B cell (primary cell): ENCODE measurements around the gene RNF4. TPM values are rescaled to one million over a fixed set of nuclear protein-coding genes. Genes with fewer than 3 reads are reported as not detected.

Experiments used
- ATAC-seq: fragments of 200-7000 bp; cut with Tn5 transposase; one replicate; pipeline ENCODE4 v1.10.0; 2021; ENCODE audit warnings: low read depth, mild to moderate bottlenecking, moderate number of reproducible peaks, moderate library complexity
- CTCF ChIA-PET: fragments of 350-600 bp; sonication (Branson Sonifier 250); formaldehyde crosslinking; loops from one replicate; lab custom pipeline; 2021; ENCODE audit warnings: antibody characterized with exemption, inconsistent platforms; lab: Charles Lee
- POLR2A ChIA-PET: fragments of 350-600 bp; sonication (Branson Sonifier 250); formaldehyde crosslinking; loops from one replicate; lab custom pipeline; 2021; ENCODE audit warnings: antibody characterized with exemption; lab: Charles Lee
- DNase-seq: peaks from one replicate; pipeline ENCODE4 v3.0.0; 2013
- H2AFZ ChIP-seq: 2 replicates; pipeline ENCODE4 v1.6.1; 2012; ENCODE audit warnings: mild to moderate bottlenecking, low read depth, low read length; ENCODE audit not compliant: insufficient read depth, poor library complexity, severe bottlenecking
- H3K27ac ChIP-seq, 2 donors: 1 replicate in 1 of 2; 2 replicates in 1 of 2; pipeline ENCODE4 v1.5.1; 2012 to 2013; ENCODE audit warnings: low read length in 2 of 2, mild to moderate bottlenecking in 2 of 2, moderate library complexity in 1 of 2
- H3K27me3 ChIP-seq, 4 experiments: fragments of 200-600 bp in 1 of 4; sonication (generic) in 1 of 4; replicated peaks in 1 of 4; 1 replicate in 2 of 4; 2 replicates in 2 of 4; pipeline versions ENCODE4 v1.6.1 to v1.7.0; 2013 to 2016; ENCODE audit warnings: low read length in 3 of 4, mild to moderate bottlenecking in 2 of 4, mixed read lengths in 1 of 4, moderate library complexity in 1 of 4; ENCODE audit not compliant: insufficient read depth in 4 of 4, control insufficient read depth in 3 of 4; ENCODE audit errors: control extremely low read depth in 1 of 4
- H3K36me3 ChIP-seq, 2 experiments: replicated peaks in 1 of 2; 1 replicate in 1 of 2; 2 replicates in 1 of 2; pipeline versions ENCODE4 v1.6.1 to v1.7.1; 2013; ENCODE audit warnings: low read length in 1 of 2; ENCODE audit not compliant: insufficient read depth in 2 of 2, control insufficient read depth in 1 of 2; ENCODE audit errors: control extremely low read depth in 1 of 2, extremely low read depth in 1 of 2
- H3K4me1 ChIP-seq, 2 donors: fragments of 200-600 bp in 1 of 2; sonication (generic) in 1 of 2; 1 replicate in 1 of 2; 2 replicates in 1 of 2; pipeline versions ENCODE4 v1.5.1 to v1.6.1; 2013 to 2017; ENCODE audit warnings: low read length in 2 of 2; ENCODE audit not compliant: control insufficient read depth in 2 of 2, insufficient read depth in 2 of 2
- H3K4me2 ChIP-seq: replicated peaks from 2 replicates; pipeline ENCODE3; 2012; ENCODE audit warnings: mild to moderate bottlenecking, low read depth, low read length; ENCODE audit not compliant: poor library complexity, severe bottlenecking
- H3K4me3 ChIP-seq, 5 experiments: fragments of 200-600 bp in 1 of 5; sonication (generic) in 1 of 5; 1 replicate in 3 of 5; 2 replicates in 2 of 5; pipeline versions ENCODE4 v1.5.1 to v1.7.0; 2011 to 2016; ENCODE audit warnings: low read length in 4 of 5, mild to moderate bottlenecking in 4 of 5, low read depth in 2 of 5, control low read depth in 1 of 5, moderate library complexity in 1 of 5; ENCODE audit not compliant: insufficient read depth in 1 of 5; ENCODE audit errors: control extremely low read depth in 1 of 5, extremely low read depth in 1 of 5
- H3K79me2 ChIP-seq: fragments of 200-600 bp; sonication (generic); one replicate; pipeline ENCODE4 v1.6.0; 2016; ENCODE audit warnings: low read length; ENCODE audit not compliant: control insufficient read depth, insufficient read depth
- H3K9ac ChIP-seq: fragments of 200-600 bp; sonication (generic); 2 replicates; pipeline ENCODE4 v1.6.1; 2017; ENCODE audit warnings: mild to moderate bottlenecking, low read length, moderate library complexity
- H3K9me3 ChIP-seq, 3 donors: one replicate each; pipeline versions ENCODE4 v1.6.1 to v1.7.1; 2013; ENCODE audit warnings: low read length in 2 of 3; ENCODE audit not compliant: control insufficient read depth in 2 of 3, insufficient read depth in 1 of 3; ENCODE audit errors: control extremely low read depth in 1 of 3
- H4K20me1 ChIP-seq: 2 replicates; pipeline ENCODE4 v1.6.0; 2012; ENCODE audit warnings: mild to moderate bottlenecking, low read length; ENCODE audit not compliant: insufficient read depth, control insufficient read depth, poor library complexity, severe bottlenecking
- H3K27ac Mint-ChIP-seq: one replicate; pipeline ENCODE4 v1.8.0; 2021; ENCODE audit warnings: mixed read lengths
- H3K27me3 Mint-ChIP-seq: one replicate; pipeline ENCODE4 v1.8.0; 2021; ENCODE audit warnings: mixed read lengths
- H3K4me1 Mint-ChIP-seq: one replicate; pipeline ENCODE4 v1.8.0; 2021; ENCODE audit warnings: mixed read lengths
- H3K4me3 Mint-ChIP-seq: one replicate; pipeline ENCODE4 v1.8.0; 2021; ENCODE audit warnings: mixed read lengths
- H3K9me3 Mint-ChIP-seq: one replicate; pipeline ENCODE4 v1.8.0; 2022; ENCODE audit warnings: mixed read lengths; ENCODE audit not compliant: insufficient read depth
- EZH2 ChIP-seq: IDR thresholded peaks from 2 replicates; pipeline ENCODE4 v1.6.1; 2012; ENCODE audit warnings: borderline replicate concordance, low read depth, mild to moderate bottlenecking, moderate library complexity, low read length; ENCODE audit not compliant: insufficient read depth, poor library complexity, severe bottlenecking
- WGBS: methylation state at CpG from one replicate; pipeline ENCODE4 v1.1.5; 2013; ENCODE audit warnings: missing lambda C conversion rate; ENCODE audit not compliant: insufficient coverage; 5-methylcytosine and 5-hydroxymethylcytosine counted together
- intact Hi-C: fragments of 100-400 bp; cut with micrococcal nuclease; formaldehyde crosslinking; loops from one replicate; pipeline ENCODE4 v1.10.0; 2022
- polyA plus RNA-seq: library from polyadenylated mRNA; depleted of rRNA; stranded (reverse); fragments of >200 nt; gene quantifications from 2 replicates; pipeline ENCODE4 v1.2.3, GENCODE V29; 2012
- total RNA-seq, 2 donors: library from RNA; stranded (reverse); fragments of 120-200 nt in 1 of 2; gene quantifications; 1 replicate in 1 of 2; 2 replicates in 1 of 2; pipeline versions ENCODE4 v1.2.3 to v1.2.4, GENCODE V29; 2013 to 2022
- TF ChIP-seq, protein P1 (sequence below): fragments of 200-600 bp; IDR thresholded peaks from one replicate; pipeline ENCODE4 v1.8.0; 2022; ENCODE audit warnings: antibody characterized with exemption, mild to moderate bottlenecking

RNF4 gene
- total and polyA plus RNA-seq, 2 donors (not counting 1 experiment from before 2014, with no cell fraction given) = 61.8 to 95.2 TPM

DNA sequence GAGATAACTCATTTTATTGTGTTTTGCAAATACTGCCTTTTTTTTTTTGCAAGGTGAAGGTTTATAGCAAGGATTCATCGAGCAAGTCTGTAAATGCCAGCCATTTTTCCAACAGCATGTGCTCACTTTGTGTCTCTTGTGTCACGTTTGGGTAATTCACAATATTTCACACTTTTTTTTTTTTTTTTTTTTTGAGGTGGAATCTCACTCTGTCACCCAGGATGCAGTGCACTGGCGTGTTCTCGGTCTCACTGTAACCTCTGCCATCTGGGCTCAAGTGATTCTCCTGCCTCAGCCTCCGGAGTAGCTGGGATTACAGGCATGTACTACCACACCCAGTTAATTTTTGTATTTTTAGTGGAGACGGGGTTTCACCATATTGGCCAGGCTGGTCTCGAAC, 1.9 kb downstream of the RNF4 start:
- H3K27me3 ChIP-seq = no peaks in the 10 kb centered on the region
- peaks cover 31 to 33% of the 10 kb centered on the region in 2 donors for H3K4me1 ChIP-seq
- DNase-seq = no peak
- no peak for ATAC-seq
- Mint-ChIP-seq H3K4me3 (peak overlapping the region; percentile 99), H3K9me3 (no peaks in the 10 kb centered on the region), H3K27me3 (no peaks in the 10 kb centered on the region), H3K4me1 (peaks cover 49% of the 10 kb centered on the region), H3K27ac (peak overlapping the region; percentile 65)
- no CpG with 5 or more reads among the region's 7 CpGs for WGBS
- H3K9ac ChIP-seq = peak overlapping the region; percentile 96
- H3K27ac ChIP-seq = peak overlapping the region; percentile 90 to 97
- no peaks in the 10 kb centered on the region for H3K9me3 ChIP-seq
- H3K4me3 ChIP-seq = peak overlapping the region in 1 of 5 experiments; percentile 89
- H4K20me1 ChIP-seq = peaks cover 67% of the 10 kb centered on the region
- no peak for TF ChIP-seq EZH2
- TF ChIP-seq, protein P1, sequence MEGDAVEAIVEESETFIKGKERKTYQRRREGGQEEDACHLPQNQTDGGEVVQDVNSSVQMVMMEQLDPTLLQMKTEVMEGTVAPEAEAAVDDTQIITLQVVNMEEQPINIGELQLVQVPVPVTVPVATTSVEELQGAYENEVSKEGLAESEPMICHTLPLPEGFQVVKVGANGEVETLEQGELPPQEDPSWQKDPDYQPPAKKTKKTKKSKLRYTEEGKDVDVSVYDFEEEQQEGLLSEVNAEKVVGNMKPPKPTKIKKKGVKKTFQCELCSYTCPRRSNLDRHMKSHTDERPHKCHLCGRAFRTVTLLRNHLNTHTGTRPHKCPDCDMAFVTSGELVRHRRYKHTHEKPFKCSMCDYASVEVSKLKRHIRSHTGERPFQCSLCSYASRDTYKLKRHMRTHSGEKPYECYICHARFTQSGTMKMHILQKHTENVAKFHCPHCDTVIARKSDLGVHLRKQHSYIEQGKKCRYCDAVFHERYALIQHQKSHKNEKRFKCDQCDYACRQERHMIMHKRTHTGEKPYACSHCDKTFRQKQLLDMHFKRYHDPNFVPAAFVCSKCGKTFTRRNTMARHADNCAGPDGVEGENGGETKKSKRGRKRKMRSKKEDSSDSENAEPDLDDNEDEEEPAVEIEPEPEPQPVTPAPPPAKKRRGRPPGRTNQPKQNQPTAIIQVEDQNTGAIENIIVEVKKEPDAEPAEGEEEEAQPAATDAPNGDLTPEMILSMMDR = no peak
- intact Hi-C loops = no loop called here
- CTCF ChIA-PET = interaction anchor here (0.6 to 3.8 kb wide), 4 partner anchors 10 to 139 kb away, joined by 3 to 29 read pairs (median 4); no protein-coding TSS in a partner anchor
- peak overlapping the region; percentile 91 for H3K4me2 ChIP-seq
- H3K36me3 ChIP-seq = peaks cover 5 to 29% of the 10 kb centered on the region in 2 experiments
- no peak overlapping the region for H2AFZ ChIP-seq
- POLR2A ChIA-PET = no interaction called here
- peaks cover 93% of the 10 kb centered on the region for H3K79me2 ChIP-seq

DNA sequence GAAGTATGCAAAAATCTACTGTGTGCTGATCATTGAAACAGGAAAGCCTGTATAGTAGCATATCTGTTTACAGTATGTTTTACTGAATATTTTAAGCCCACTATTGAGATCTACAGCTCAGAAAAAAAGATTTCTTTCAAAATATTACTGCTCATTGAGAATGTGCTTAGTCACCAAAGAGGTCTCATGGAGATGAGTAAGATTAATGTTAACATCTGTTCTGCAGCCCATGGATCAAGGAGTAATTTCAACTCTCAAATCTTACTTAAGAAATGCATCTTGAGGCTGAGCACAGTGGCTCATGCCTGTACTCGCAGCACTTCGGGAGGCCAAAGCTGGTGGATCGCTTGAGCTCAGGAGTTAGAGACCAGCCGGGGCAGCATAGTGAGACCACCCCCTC, 3.3 kb downstream of the RNF4 start:
- no peaks in the 10 kb centered on the region for H3K9me3 Mint-ChIP-seq
- H4K20me1 ChIP-seq = peaks cover 81% of the 10 kb centered on the region
- peak overlapping the region; percentile 11 for H3K27ac Mint-ChIP-seq
- peaks cover 56% of the 10 kb centered on the region for H3K4me1 Mint-ChIP-seq
- WGBS = 80% methylated on average over 1 of the region's 4 CpGs
- intact Hi-C loops = no loop called here
- peak overlapping the region in 1 of 2 donors; percentile 97 for H3K27ac ChIP-seq
- no peaks in the 10 kb centered on the region for H3K27me3 ChIP-seq
- no peaks in the 10 kb centered on the region for H3K9me3 ChIP-seq
- ChIA-PET POLR2A (interaction anchor here (1.0 kb wide), 1 partner anchor 12 kb away, joined by 4 read pairs; no protein-coding TSS in a partner anchor), CTCF (interaction anchor here (0.8 to 1.3 kb wide), 2 partner anchors 12 to 65 kb away, joined by 3 read pairs; no protein-coding TSS in a partner anchor)
- H3K36me3 ChIP-seq = peaks cover 5 to 35% of the 10 kb centered on the region in 2 experiments
- no peak overlapping the region for H3K4me2 ChIP-seq
- no peak for DNase-seq
- TF ChIP-seq, protein P1 = no peak
- no peak for TF ChIP-seq EZH2
- no peak for ATAC-seq
- H3K4me3 ChIP-seq = no peak overlapping the region
- peaks cover 31 to 38% of the 10 kb centered on the region in 2 donors for H3K4me1 ChIP-seq
- H3K4me3 Mint-ChIP-seq = no peak overlapping the region
- H3K9ac ChIP-seq = no peak overlapping the region
- H3K79me2 ChIP-seq = peaks cover 97% of the 10 kb centered on the region
- no peak overlapping the region for H2AFZ ChIP-seq
- H3K27me3 Mint-ChIP-seq = no peaks in the 10 kb centered on the region
